DND-41 (cell line): ENCODE measurements around the gene PPM1F.

Experiments used
- EZH2 ChIP-seq: IDR thresholded peaks from 3 replicates; pipeline ENCODE4 v1.6.1; 2012; ENCODE audit warnings: borderline replicate concordance, low read depth, mild to moderate bottlenecking, moderate library complexity, low read length, inconsistent platforms; ENCODE audit not compliant: severe bottlenecking
- TF ChIP-seq, protein P1 (sequence below): IDR thresholded peaks from 2 replicates; pipeline ENCODE4 v1.5.1; 2012; ENCODE audit warnings: borderline replicate concordance, low read length, moderate library complexity, mild to moderate bottlenecking; ENCODE audit not compliant: poor library complexity, severe bottlenecking; ENCODE audit errors: extremely low read depth

DNA sequence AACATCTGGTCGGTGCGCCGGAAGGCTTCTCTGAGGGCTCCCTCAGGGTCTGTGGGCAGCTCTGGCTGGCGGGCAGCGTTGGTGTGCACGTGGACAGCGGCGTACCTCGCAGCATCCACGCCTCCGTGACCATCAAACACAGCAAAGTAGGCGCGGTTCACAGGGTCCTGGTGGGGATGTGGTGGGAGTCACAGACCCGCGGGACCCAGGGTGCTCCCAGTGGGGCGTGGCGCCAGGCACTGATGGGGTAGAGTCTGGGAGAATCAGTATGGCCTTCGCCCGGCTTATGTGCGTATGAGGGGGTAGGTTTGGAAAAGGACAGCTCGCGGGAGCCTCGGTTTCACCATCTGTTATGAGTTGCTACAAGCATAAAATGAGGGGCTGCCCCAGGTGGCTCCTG is 19.2 kb downstream of the PPM1F start:
- TF ChIP-seq, protein P1, sequence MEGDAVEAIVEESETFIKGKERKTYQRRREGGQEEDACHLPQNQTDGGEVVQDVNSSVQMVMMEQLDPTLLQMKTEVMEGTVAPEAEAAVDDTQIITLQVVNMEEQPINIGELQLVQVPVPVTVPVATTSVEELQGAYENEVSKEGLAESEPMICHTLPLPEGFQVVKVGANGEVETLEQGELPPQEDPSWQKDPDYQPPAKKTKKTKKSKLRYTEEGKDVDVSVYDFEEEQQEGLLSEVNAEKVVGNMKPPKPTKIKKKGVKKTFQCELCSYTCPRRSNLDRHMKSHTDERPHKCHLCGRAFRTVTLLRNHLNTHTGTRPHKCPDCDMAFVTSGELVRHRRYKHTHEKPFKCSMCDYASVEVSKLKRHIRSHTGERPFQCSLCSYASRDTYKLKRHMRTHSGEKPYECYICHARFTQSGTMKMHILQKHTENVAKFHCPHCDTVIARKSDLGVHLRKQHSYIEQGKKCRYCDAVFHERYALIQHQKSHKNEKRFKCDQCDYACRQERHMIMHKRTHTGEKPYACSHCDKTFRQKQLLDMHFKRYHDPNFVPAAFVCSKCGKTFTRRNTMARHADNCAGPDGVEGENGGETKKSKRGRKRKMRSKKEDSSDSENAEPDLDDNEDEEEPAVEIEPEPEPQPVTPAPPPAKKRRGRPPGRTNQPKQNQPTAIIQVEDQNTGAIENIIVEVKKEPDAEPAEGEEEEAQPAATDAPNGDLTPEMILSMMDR: no peak
- no peak for TF ChIP-seq EZH2
